Measurements from ENCODE around the gene PDYN. TPM values are rescaled to one million over a fixed set of nuclear protein-coding genes. Genes with fewer than 3 reads are reported as not detected.

Gene PDYN
- total and polyA plus RNA-seq, 10 of the 15 experiments (the other 5 are each of a cell fraction or from before 2014, with no cell fraction given), result not detected

GRCh38 chr20:1937316-1937976 lies 56.4 kb downstream of the PDYN start:
- POLR2A ChIA-PET, result no interaction called here
- 68% methylated on average over 23 of the region's 25 CpGs for WGBS (ENCODE audit: insufficient coverage, insufficient replicate concordance, low lambda C conversion rate, missing lambda C conversion rate)
- intact Hi-C loops (cut with micrococcal nuclease; ENCODE audit: unreplicated experiment) (no loop called here), in situ Hi-C loops (cut with MboI) (no loop called here)
- SMC1A ChIA-PET (ENCODE audit: uncharacterized antibody, unreplicated experiment), result no interaction called here
- no peaks in the 10 kb centered on the region; a peak in 1 of 4 replicates for H3K27me3 ChIP-seq (replicated peaks in 1 of 2; ENCODE audit: control insufficient read depth in 2 of 2, insufficient read depth in 2 of 2, low read length in 1 of 2)
- H3K9me3 ChIP-seq (replicated peaks; ENCODE audit: control insufficient read depth, insufficient read depth, low read length), result no peaks in the 10 kb centered on the region
- H3K9ac ChIP-seq (ENCODE audit: control insufficient read depth, insufficient read depth, low read length), result no peak overlapping the region
- BruUV-seq (replicated peaks), result no TSS peak
- no peak for TF ChIP-seq BCLAF1 (IDR thresholded peaks at IDR 0.05)
- FAIRE-seq, result no peak
- H3K4me3 ChIP-seq, result no peak overlapping the region
- DNase-seq (ENCODE audit: low read depth, low spot score), result no peak
- H2AFZ ChIP-seq (ENCODE audit: control insufficient read depth, low read depth, low read length), result no peak overlapping the region
- H3K4me1 ChIP-seq (ENCODE audit: control insufficient read depth, insufficient read depth, low read length), result no peaks in the 10 kb centered on the region
- no peak overlapping the region for H3K27ac ChIP-seq (ENCODE audit: control insufficient read depth, insufficient read depth)
- H3K36me3 ChIP-seq (ENCODE audit: control insufficient read depth in 2 of 2, insufficient read depth in 2 of 2, low read length in 1 of 2), result no peaks in the 10 kb centered on the region
- no peaks in the 10 kb centered on the region for H3K79me2 ChIP-seq (ENCODE audit: control insufficient read depth, insufficient read depth, low read length)
- H3K4me2 ChIP-seq (ENCODE audit: control insufficient read depth, insufficient read depth), result no peak overlapping the region
- ATAC-seq, result no peak
- CTCF ChIA-PET, result no interaction called here
- RAD21 ChIA-PET (ENCODE audit: unreplicated experiment), result no interaction called here
- H4K20me1 ChIP-seq (ENCODE audit: control insufficient read depth, insufficient read depth), result no peaks in the 10 kb centered on the region

DNA sequence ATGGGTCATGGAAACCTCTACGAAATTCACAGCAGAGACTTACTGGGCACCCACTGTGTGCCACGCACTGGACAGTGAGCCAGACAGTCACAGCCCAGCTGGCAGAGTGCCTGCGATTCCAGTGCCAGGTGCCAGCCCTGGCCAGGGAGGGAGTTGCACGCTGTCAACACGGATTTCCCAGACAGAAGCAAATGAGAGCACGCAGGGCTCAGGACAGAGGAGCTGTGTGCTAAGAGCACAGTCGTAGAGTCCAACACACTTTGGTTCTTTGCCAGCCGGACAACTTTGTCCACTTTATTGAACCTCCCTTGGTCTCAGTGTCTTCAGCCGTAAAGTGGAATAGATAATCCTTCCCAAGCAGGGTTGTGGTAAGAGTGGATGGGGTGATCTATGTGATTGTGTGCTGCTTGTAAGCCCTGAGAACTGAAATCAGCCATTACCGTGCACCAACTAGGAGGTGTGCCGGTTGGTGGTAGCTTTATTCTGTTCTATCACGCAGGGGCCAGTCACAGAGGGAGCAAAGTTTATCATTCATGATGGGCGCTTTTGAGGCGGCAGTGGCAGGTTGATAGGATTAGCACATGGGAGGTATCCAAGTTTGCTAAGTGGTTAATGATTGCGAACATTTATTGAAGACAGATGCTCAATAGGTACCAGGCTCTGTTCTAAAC lies 58.0 kb downstream of the PDYN start:
- ChIA-PET CTCF (no interaction called here), SMC1A (ENCODE audit: uncharacterized antibody, unreplicated experiment) (no interaction called here)
- no peak for FAIRE-seq

More for the DNA sequence above, 58.0 kb downstream of the PDYN start:
- no peak overlapping the region for H3K27ac ChIP-seq (ENCODE audit: control insufficient read depth, insufficient read depth)
- in situ Hi-C loops (cut with MboI) (no loop called here), intact Hi-C loops (cut with micrococcal nuclease; ENCODE audit: unreplicated experiment) (no loop called here)
- no peak overlapping the region for H3K4me2 ChIP-seq (ENCODE audit: control insufficient read depth, insufficient read depth)
- H3K4me3 ChIP-seq, result no peak overlapping the region
- POLR2A ChIA-PET, result interaction anchor here (0.5 kb wide), 1 partner anchor 1400 kb away, joined by 4 read pairs; no protein-coding TSS in a partner anchor
- DNase-seq (ENCODE audit: low read depth, low spot score), result no peak
- H3K36me3 ChIP-seq (ENCODE audit: control insufficient read depth in 2 of 2, insufficient read depth in 2 of 2, low read length in 1 of 2), result no peaks in the 10 kb centered on the region
- WGBS (ENCODE audit: insufficient coverage, insufficient replicate concordance, low lambda C conversion rate, missing lambda C conversion rate), result 55% methylated on average over 15 of the region's 15 CpGs
- no peaks in the 10 kb centered on the region for H3K4me1 ChIP-seq (ENCODE audit: control insufficient read depth, insufficient read depth, low read length)
- H2AFZ ChIP-seq (ENCODE audit: control insufficient read depth, low read depth, low read length), result no peak overlapping the region
- no peak for TF ChIP-seq SMC3 (IDR thresholded peaks at IDR 0.05; ENCODE audit: borderline replicate concordance, low read length)
- no peak for TF ChIP-seq HDGF (IDR thresholded peaks at IDR 0.05)
- no peak overlapping the region for H3K9ac ChIP-seq (ENCODE audit: control insufficient read depth, insufficient read depth, low read length)
- BruUV-seq (replicated peaks), result no TSS peak
- H3K9me3 ChIP-seq (replicated peaks; ENCODE audit: control insufficient read depth, insufficient read depth, low read length), result no peaks in the 10 kb centered on the region
- no peak for ATAC-seq
- H3K79me2 ChIP-seq (ENCODE audit: control insufficient read depth, insufficient read depth, low read length), result no peaks in the 10 kb centered on the region
- H4K20me1 ChIP-seq (ENCODE audit: control insufficient read depth, insufficient read depth), result no peaks in the 10 kb centered on the region
- RAD21 ChIA-PET (ENCODE audit: unreplicated experiment), result no interaction called here
- H3K27me3 ChIP-seq (replicated peaks in 1 of 2; ENCODE audit: control insufficient read depth in 2 of 2, insufficient read depth in 2 of 2, low read length in 1 of 2), result no peaks in the 10 kb centered on the region

Measured in GM12878 (cell line).